ENCODE data around the gene OSBPL8. TPM values are rescaled to one million over a fixed set of nuclear protein-coding genes. Genes with fewer than 3 reads are reported as not detected.

Gene OSBPL8
- total RNA-seq, 4 donors from 2014 or later, result 50.0 to 55.0 (median 54.7) TPM

- H3K9me3 ChIP-seq, result no peaks in the 10 kb centered on the region
- no peak overlapping the region for H3K4me3 ChIP-seq
- H3K27me3 ChIP-seq, result no peaks in the 10 kb centered on the region
- H3K36me3 ChIP-seq, result no peaks in the 10 kb centered on the region
- no peak for DNase-seq (ENCODE audit: extremely low spot score)
- no peak overlapping the region for H3K27ac ChIP-seq (replicated peaks in 1 of 4)
- WGBS, result 95% methylated on average over 3 of the region's 3 CpGs
- H3K4me1 ChIP-seq, result no peaks in the 10 kb centered on the region
- no peak for TF ChIP-seq POLR2A (IDR thresholded peaks at IDR 0.05; ENCODE audit: low read depth)
- no peak for TF ChIP-seq POLR2AphosphoS5 (IDR thresholded peaks at IDR 0.05)
- no peak for TF ChIP-seq CTCF (IDR thresholded peaks at IDR 0.05)
- TF ChIP-seq EP300 (IDR thresholded peaks at IDR 0.05), result no peak
- intact Hi-C loops (cut with DNase I), result no loop called here
Observed at GRCh38 chr12:76568130-76568529, 8.6 kb upstream of the OSBPL8 start.

- Histone ChIP-seq H3K4me3 (no peak overlapping the region), H3K27ac (replicated peaks in 1 of 4) (no peak overlapping the region), H3K27me3 (no peaks in the 10 kb centered on the region), H3K9me3 (no peaks in the 10 kb centered on the region), H3K36me3 (no peaks in the 10 kb centered on the region), H3K4me1 (peaks cover 0 to 15% (median 10%) of the 10 kb centered on the region in 4 donors)
- DNase-seq (ENCODE audit: extremely low spot score), result no peak
- intact Hi-C loops (cut with DNase I), result no loop called here
- 96% methylated on average over 2 of the region's 2 CpGs for WGBS
- TF ChIP-seq POLR2A (IDR thresholded peaks at IDR 0.05; ENCODE audit: low read depth) (no peak), CTCF (IDR thresholded peaks at IDR 0.05) (no peak), EP300 (IDR thresholded peaks at IDR 0.05) (no peak), POLR2AphosphoS5 (IDR thresholded peaks at IDR 0.05) (no peak)
Observed at GRCh38 chr12:76563061-76563460, 3.5 kb upstream of the OSBPL8 start.

- Histone ChIP-seq H3K27ac (replicated peaks in 1 of 4) (no peak overlapping the region), H3K4me3 (no peak overlapping the region), H3K9me3 (no peaks in the 10 kb centered on the region), H3K36me3 (no peaks in the 10 kb centered on the region), H3K27me3 (no peaks in the 10 kb centered on the region), H3K4me1 (peaks cover 3 to 25% (median 19%) of the 10 kb centered on the region in 4 donors)
- intact Hi-C loops (cut with DNase I), result no loop called here
- TF ChIP-seq EP300 (IDR thresholded peaks at IDR 0.05) (no peak), POLR2A (IDR thresholded peaks at IDR 0.05; ENCODE audit: low read depth) (no peak), POLR2AphosphoS5 (IDR thresholded peaks at IDR 0.05) (no peak)
- no peak for DNase-seq (ENCODE audit: extremely low spot score)
- WGBS, result 51% methylated on average over 3 of the region's 3 CpGs
Observed at GRCh38 chr12:76562130-76562529, 2.6 kb upstream of the OSBPL8 start.

- no peak for DNase-seq (ENCODE audit: extremely low spot score)
- intact Hi-C loops (cut with DNase I), result no loop called here
Observed at GRCh38 chr12:76560086-76560491, 518 bp upstream of the OSBPL8 start.

More at GRCh38 chr12:76560086-76560491, 518 bp upstream of the OSBPL8 start:
- Histone ChIP-seq H3K27me3 (no peaks in the 10 kb centered on the region), H3K4me1 (peaks cover 9 to 39% (median 29%) of the 10 kb centered on the region in 4 donors), H3K36me3 (no peaks in the 10 kb centered on the region), H3K4me3 (peak overlapping the region; percentile 79 to 94 (median 92)), H3K27ac (replicated peaks in 1 of 4) (peak overlapping the region; percentile 87 to 95 (median 90)), H3K9me3 (no peaks in the 10 kb centered on the region)
- TF ChIP-seq EP300 (IDR thresholded peaks at IDR 0.05), result no peak
- TF ChIP-seq POLR2A (IDR thresholded peaks at IDR 0.05; ENCODE audit: low read depth), result no peak
- TF ChIP-seq CTCF (IDR thresholded peaks at IDR 0.05), result no peak
- no peak for TF ChIP-seq POLR2AphosphoS5 (IDR thresholded peaks at IDR 0.05)
- 22% methylated on average over 8 of the region's 8 CpGs for WGBS

Measured in esophagus muscularis mucosa (tissue), 4 donors.